HepG2 (cell line): ENCODE results near the gene CLUH. TPM values are rescaled to one million over a fixed set of nuclear protein-coding genes. Genes with fewer than 3 reads are reported as not detected.

Experiments
- CSRNP1 ChIP-seq: sonication (generic); formaldehyde crosslinking; IDR thresholded peaks from 2 replicates; pipeline ENCODE4 v1.8.1; 2023; ENCODE audit warnings: mild to moderate bottlenecking, missing genetic modification reagents
- KLF11 ChIP-seq: IDR thresholded peaks from 2 replicates; pipeline ENCODE4 v1.6.1; 2016; ENCODE audit warnings: missing compliant biosample characterization
- NBN ChIP-seq: fragments of 450-650 bp; conservative IDR thresholded peaks from 2 replicates; pipeline ENCODE4 v1.6.1; 2017
- microRNA counts: library from miRNA; unstranded; fragments of <30 nt; microRNA quantifications from one replicate; lab custom pipeline; 2015
- microRNA-seq: library from miRNA; unstranded; fragments of <30 nt; microRNA quantifications from one replicate; pipeline ENCODE4, GENCODE V29; 2020
- polyA plus RNA-seq, 8 experiments: library from polyadenylated mRNA; depleted of rRNA in 3 of 8; stranded (reverse) in 7 of 8; unstranded in 1 of 8; fragments of >200 nt; fragmentation: Illumina TruSeq in 4 of 8; extraction: Trizol in 4 of 8; gene quantifications; 2 replicates each; pipeline versions ENCODE4 v1.2.1 to v1.2.3, GENCODE V29; 2011 to 2016; ENCODE audit warnings: low read depth in 4 of 8, missing spikeins in 1 of 8, mixed read lengths in 1 of 8; ENCODE audit not compliant: insufficient read depth in 1 of 8
- small RNA-seq, 3 experiments: library from RNA; depleted of rRNA; stranded (forward); fragments of <200 nt; gene quantifications; one replicate each; pipeline ENCODE3, GENCODE V24; 2012; ENCODE audit warnings: low read depth in 2 of 3, low replicate concordance in 1 of 3; ENCODE audit not compliant: insufficient read length in 3 of 3, insufficient read depth in 2 of 3
- total RNA-seq, 5 experiments: library from RNA; depleted of rRNA; stranded (reverse); fragments of >200 nt; fragmentation: Illumina TruSeq; extraction: Trizol; gene quantifications; 2 replicates each; pipeline ENCODE4 v1.2.3, GENCODE V29; 2016; ENCODE audit warnings: low read depth in 1 of 5

The CLUH gene
- total and polyA plus RNA-seq, 2 of the 13 experiments (the other 11 are each of a cell fraction or from before 2014, with no cell fraction given): 30.9 to 60.5 TPM

GRCh38 chr17:2644971-2645370 is 66.6 kb downstream of the CLUH start (continued):
- TF ChIP-seq CSRNP1 (CRISPR knock-in tag) (no peak), KLF11 (CRISPR knock-in tag) (no peak), NBN (no peak)

MicroRNAs encoded within 50 kb of the gene (microRNA counts, 767-probe panel; counts per million panel counts)
- not detected for microRNA hsa-miR-1253 (lab: Ali Mortazavi, UCI)

Small RNA genes lying within 50 kb of the gene (microRNA-seq; reads per million reads assigned to microRNA genes)
- gene MIR1253: not detected
- not detected for gene MIR6776

Small RNA genes lying within 50 kb of the gene (small RNA-seq; reads per million reads assigned to genes)
- gene MIR1253 (0 reads per million in 3 experiments), gene MIR6776 (0 reads per million in 3 experiments), gene RN7SL608P (0 reads per million in 3 experiments), gene hsa-mir-1253 (0 reads per million in 3 experiments)

Other genes with a start within 250 kb of the CLUH start
- 18.5 and 28.9 TPM in 2 replicates for gene METTL16, start 199.9 kb downstream of the CLUH start, total RNA-seq (2016; rRNA removed; fragmentation: Illumina TruSeq; extraction: Trizol)
- gene METTL16, start 199.9 kb downstream of the CLUH start, polyA plus RNA-seq (2011; rRNA removed): 10.5 and 11.6 TPM in 2 replicates
- 64.9 and 93.8 TPM in 2 replicates for gene PAFAH1B1, start 118.1 kb downstream of the CLUH start, total RNA-seq (2016; rRNA removed; fragmentation: Illumina TruSeq; extraction: Trizol)
- 35.9 and 46.0 TPM in 2 replicates for gene PAFAH1B1, start 118.1 kb downstream of the CLUH start, polyA plus RNA-seq (2011; rRNA removed)
- not detected in 2 replicates for gene CCDC92B, start 37.9 kb upstream of the CLUH start, total RNA-seq (2016; rRNA removed; fragmentation: Illumina TruSeq; extraction: Trizol)
- gene CCDC92B, start 37.9 kb upstream of the CLUH start, polyA plus RNA-seq (2011; rRNA removed): not detected in 2 replicates
- gene RAP1GAP2, start 84.7 kb upstream of the CLUH start, total RNA-seq (2016; rRNA removed; fragmentation: Illumina TruSeq; extraction: Trizol): 7.7 and 10.9 TPM in 2 replicates
- 10.0 and 12.0 TPM in 2 replicates for gene RAP1GAP2, start 84.7 kb upstream of the CLUH start, polyA plus RNA-seq (2011; rRNA removed)